Mesendoderm (in vitro differentiated cells): Measurements from ENCODE around the gene NLK.

Source experiments
- DNase-seq: peaks from one replicate; pipeline ENCODE4 v3.0.0; 2013
- H2AK5ac ChIP-seq: 2 replicates; pipeline ENCODE4 v1.6.1; 2013; ENCODE audit warnings: low read length, inconsistent platforms
- H2BK120ac ChIP-seq: 2 replicates; pipeline ENCODE4 v1.6.1; 2013; ENCODE audit warnings: low read depth, mild to moderate bottlenecking, low read length, moderate library complexity, mixed read lengths
- H2BK15ac ChIP-seq: replicated peaks from 2 replicates; pipeline ENCODE4 v1.6.1; 2013; ENCODE audit warnings: low read depth, mild to moderate bottlenecking, moderate library complexity
- H2BK5ac ChIP-seq: 2 replicates; pipeline ENCODE4 v1.6.1; 2013; ENCODE audit warnings: low read length, inconsistent platforms
- H3K18ac ChIP-seq: 2 replicates; pipeline ENCODE4 v1.6.1; 2013; ENCODE audit warnings: mild to moderate bottlenecking, low read length, mixed read lengths
- H3K23ac ChIP-seq: one replicate; pipeline ENCODE4 v1.6.1; 2013; ENCODE audit warnings: low read length
- H3K27ac ChIP-seq: 2 replicates; pipeline ENCODE4 v1.5.1; 2013; ENCODE audit warnings: low read depth, mild to moderate bottlenecking, inconsistent platforms, low read length, moderate library complexity
- H3K27me3 ChIP-seq: 2 replicates; pipeline ENCODE4 v1.6.1; 2013; ENCODE audit warnings: low read length, control low read depth, mild to moderate bottlenecking, inconsistent platforms; ENCODE audit not compliant: insufficient read depth, poor library complexity
- H3K36me3 ChIP-seq: 2 replicates; pipeline ENCODE4 v1.6.1; 2013; ENCODE audit warnings: low read length, inconsistent platforms; ENCODE audit not compliant: control insufficient read depth, insufficient read depth
- H3K4ac ChIP-seq: one replicate; pipeline ENCODE4 v1.6.1; 2013; ENCODE audit warnings: low read depth, mild to moderate bottlenecking, low read length, moderate library complexity
- H3K4me1 ChIP-seq: 2 replicates; pipeline ENCODE4 v1.6.1; 2013; ENCODE audit warnings: low read depth, low read length, inconsistent platforms; ENCODE audit not compliant: control insufficient read depth
- H3K4me2 ChIP-seq: 2 replicates; pipeline ENCODE4 v1.6.1; 2013; ENCODE audit warnings: low read length
- H3K4me3 ChIP-seq: 2 replicates; pipeline ENCODE4 v1.5.1; 2013; ENCODE audit warnings: mild to moderate bottlenecking, low read length
- H3K56ac ChIP-seq: one replicate; pipeline ENCODE4 v1.6.1; 2013; ENCODE audit warnings: low read length
- H3K79me1 ChIP-seq: 2 replicates; pipeline ENCODE4 v1.6.1; 2013; ENCODE audit warnings: low read length, inconsistent platforms
- H3K79me2 ChIP-seq: 2 replicates; pipeline ENCODE4 v1.6.1; 2013; ENCODE audit warnings: mild to moderate bottlenecking, low read length; ENCODE audit not compliant: control insufficient read depth, insufficient read depth
- H3K9ac ChIP-seq: 2 replicates; pipeline ENCODE4 v1.6.1; 2013; ENCODE audit warnings: low read length, inconsistent platforms
- H4K5ac ChIP-seq: one replicate; pipeline ENCODE4 v1.6.1; 2013; ENCODE audit warnings: low read length
- H4K8ac ChIP-seq: one replicate; pipeline ENCODE4 v1.6.1; 2013; ENCODE audit warnings: low read depth, mild to moderate bottlenecking, control low read depth, low read length, moderate library complexity
- WGBS: extraction: QIAGEN DNeasy Blood & Tissue Kit; methylation state at CpG from one replicate; pipeline ENCODE4 v1.1.7; 2013; ENCODE audit warnings: low lambda C conversion rate, missing lambda C conversion rate; ENCODE audit not compliant: insufficient coverage; ENCODE audit errors: extremely low coverage; 5-methylcytosine and 5-hydroxymethylcytosine counted together

The NLK gene

GRCh38 chr17:28043741-28044140 lies 1.3 kb downstream of the NLK start:
- no peak overlapping the region for H2AK5ac ChIP-seq
- H4K5ac ChIP-seq = no peak overlapping the region
- H2BK5ac ChIP-seq = no peak overlapping the region
- no peak for DNase-seq
- H3K27ac ChIP-seq = no peak overlapping the region
- no peaks in the 10 kb centered on the region for H3K36me3 ChIP-seq
- no peak overlapping the region for H3K4me3 ChIP-seq
- H3K56ac ChIP-seq = no peak overlapping the region
- H3K79me2 ChIP-seq = peaks cover 40% of the 10 kb centered on the region
- no peak overlapping the region for H3K4ac ChIP-seq
- no peak overlapping the region for H3K9ac ChIP-seq
- H3K79me1 ChIP-seq = peaks cover 9% of the 10 kb centered on the region
- no peak overlapping the region for H2BK15ac ChIP-seq
- peak overlapping the region; percentile 11 for H3K4me2 ChIP-seq
- no peak overlapping the region for H3K23ac ChIP-seq
- H3K27me3 ChIP-seq = no peaks in the 10 kb centered on the region
- H4K8ac ChIP-seq = no peak overlapping the region
- no peak overlapping the region for H2BK120ac ChIP-seq
- H3K18ac ChIP-seq = no peak overlapping the region
- H3K4me1 ChIP-seq = peaks cover 11% of the 10 kb centered on the region

GRCh38 chr17:28045304-28045703 lies 2.8 kb downstream of the NLK start:
- H3K9ac ChIP-seq = no peak overlapping the region
- no peak overlapping the region for H4K5ac ChIP-seq
- no CpG with 5 or more reads among the region's 3 CpGs for WGBS
- H3K79me1 ChIP-seq = peaks cover 14% of the 10 kb centered on the region
- no peak overlapping the region for H3K4ac ChIP-seq
- no peak overlapping the region for H2AK5ac ChIP-seq
- no peak overlapping the region for H2BK5ac ChIP-seq
- no peak overlapping the region for H2BK15ac ChIP-seq
- H3K36me3 ChIP-seq = no peaks in the 10 kb centered on the region
- H3K79me2 ChIP-seq = peaks cover 54% of the 10 kb centered on the region
- H3K27me3 ChIP-seq = no peaks in the 10 kb centered on the region
- H3K23ac ChIP-seq = no peak overlapping the region
- no peak for DNase-seq
- no peak overlapping the region for H3K4me2 ChIP-seq
- no peak overlapping the region for H2BK120ac ChIP-seq
- H3K27ac ChIP-seq = no peak overlapping the region
- H3K4me3 ChIP-seq = no peak overlapping the region
- peaks cover 11% of the 10 kb centered on the region for H3K4me1 ChIP-seq
- no peak overlapping the region for H3K56ac ChIP-seq
- no peak overlapping the region for H3K18ac ChIP-seq
- H4K8ac ChIP-seq = no peak overlapping the region

- Histone ChIP-seq H3K36me3 (no peaks in the 10 kb centered on the region), H2BK15ac (no peak overlapping the region), H3K79me1 (peaks cover 16% of the 10 kb centered on the region), H2BK120ac (no peak overlapping the region), H3K23ac (no peak overlapping the region), H3K56ac (no peak overlapping the region), H3K4me2 (no peak overlapping the region), H4K5ac (no peak overlapping the region), H4K8ac (no peak overlapping the region), H2AK5ac (no peak overlapping the region), H3K4ac (no peak overlapping the region), H3K4me3 (no peak overlapping the region), H3K27ac (no peak overlapping the region), H3K27me3 (no peaks in the 10 kb centered on the region), H2BK5ac (no peak overlapping the region), H3K18ac (no peak overlapping the region), H3K79me2 (peaks cover 59% of the 10 kb centered on the region), H3K9ac (no peak overlapping the region), H3K4me1 (peaks cover 11% of the 10 kb centered on the region)
- no peak for DNase-seq
- no CpG with 5 or more reads among the region's 3 CpGs for WGBS
Measured at GRCh38 chr17:28046034-28046825, 3.8 kb downstream of the NLK start.

- Histone ChIP-seq H2BK5ac (no peak overlapping the region), H2BK15ac (no peak overlapping the region), H3K27ac (no peak overlapping the region), H3K18ac (no peak overlapping the region), H3K56ac (no peak overlapping the region), H3K4me1 (peaks cover 9% of the 10 kb centered on the region), H3K23ac (no peak overlapping the region), H3K79me1 (peaks cover 13% of the 10 kb centered on the region), H4K5ac (no peak overlapping the region), H2AK5ac (no peak overlapping the region), H3K9ac (no peak overlapping the region), H3K4me3 (no peak overlapping the region), H3K27me3 (no peaks in the 10 kb centered on the region), H3K36me3 (no peaks in the 10 kb centered on the region), H4K8ac (no peak overlapping the region), H3K4ac (no peak overlapping the region), H2BK120ac (no peak overlapping the region), H3K79me2 (peaks cover 55% of the 10 kb centered on the region), H3K4me2 (no peak overlapping the region)
- WGBS = no CpG with 5 or more reads among the region's 4 CpGs
- peak; percentile 65 for DNase-seq
Measured at GRCh38 chr17:28047806-28048205, 5.3 kb downstream of the NLK start.

- Histone ChIP-seq H3K4ac (no peak overlapping the region), H3K4me1 (peaks cover 6% of the 10 kb centered on the region), H3K79me2 (peaks cover 51% of the 10 kb centered on the region), H2AK5ac (no peak overlapping the region), H3K4me2 (no peak overlapping the region), H3K27me3 (no peaks in the 10 kb centered on the region), H4K8ac (no peak overlapping the region), H4K5ac (no peak overlapping the region), H2BK120ac (no peak overlapping the region), H3K56ac (no peak overlapping the region), H3K79me1 (peaks cover 10% of the 10 kb centered on the region), H3K23ac (no peak overlapping the region), H2BK5ac (no peak overlapping the region), H2BK15ac (no peak overlapping the region), H3K18ac (no peak overlapping the region), H3K27ac (no peak overlapping the region), H3K9ac (no peak overlapping the region), H3K36me3 (no peaks in the 10 kb centered on the region), H3K4me3 (no peak overlapping the region)
- WGBS = no CpG with 5 or more reads among the region's 1 CpG
- no peak for DNase-seq
Measured at GRCh38 chr17:28049071-28049470, 6.6 kb downstream of the NLK start.
